ENCODE data around the gene PSD2. TPM values are rescaled to one million over a fixed set of nuclear protein-coding genes. Genes with fewer than 3 reads are reported as not detected.

The PSD2 gene
- total and polyA plus RNA-seq, 2 of the 13 experiments (the other 11 are each of a cell fraction or from before 2014, with no cell fraction given): 0.07 TPM; not detected in 1

GRCh38 chr5:139765409-139766217 lies 30.0 kb upstream of the PSD2 start (continued):
- TF ChIP-seq IKZF5 (CRISPR knock-in tag; IDR thresholded peaks at IDR 0.05) (peak; percentile 52; the same call in 1 of the 2 replicates), ZNF207 (IDR thresholded peaks at IDR 0.05; ENCODE audit: borderline replicate concordance) (no peak), KDM5B (CRISPR knock-in tag; IDR thresholded peaks at IDR 0.05; ENCODE audit: borderline replicate concordance) (peak; percentile 86), ETV6 (CRISPR knock-in tag; conservative IDR thresholded peaks at IDR 0.05) (no peak), PAWR (CRISPR knock-in tag; IDR thresholded peaks at IDR 0.05; ENCODE audit: borderline replicate concordance) (no peak), ZNF569 (CRISPR knock-in tag; IDR thresholded peaks at IDR 0.05; ENCODE audit: borderline replicate concordance) (no peak), ATF6 (CRISPR knock-in tag; conservative IDR thresholded peaks at IDR 0.05) (0 out of 2 replicates have a peak, but pooled peaks have one; percentile 70), PRPF4 (IDR thresholded peaks at IDR 0.05; ENCODE audit: low read depth, low read length, poor library complexity, severe bottlenecking) (no peak), ZFP41 (CRISPR knock-in tag; IDR thresholded peaks at IDR 0.05; ENCODE audit: borderline replicate concordance) (no peak), ZNF230 (CRISPR knock-in tag; IDR thresholded peaks at IDR 0.05) (peak; percentile 26; the same call in 1 of the 2 replicates), SRSF4 (IDR thresholded peaks at IDR 0.05; ENCODE audit: low read depth, low read length, poor library complexity, severe bottlenecking) (no peak), FOXK2 (IDR thresholded peaks at IDR 0.05) (no peak), ZNF501 (CRISPR knock-in tag; IDR thresholded peaks at IDR 0.05) (peak; percentile 93), FOXJ3 (CRISPR knock-in tag; IDR thresholded peaks at IDR 0.05; ENCODE audit: borderline replicate concordance) (no peak), JDP2 (CRISPR knock-in tag; IDR thresholded peaks at IDR 0.05; ENCODE audit: borderline replicate concordance) (no peak), NFIB (CRISPR knock-in tag; IDR thresholded peaks at IDR 0.05; ENCODE audit: borderline replicate concordance) (no peak), SP4 (CRISPR knock-in tag; IDR thresholded peaks at IDR 0.05) (no peak), MXD4 (CRISPR knock-in tag; IDR thresholded peaks at IDR 0.05) (0 out of 2 replicates have a peak, but pooled peaks have one; percentile 39), HNRNPL (IDR thresholded peaks at IDR 0.05; ENCODE audit: low read depth, low read length) (peak; percentile 66; the same call in 1 of the 2 replicates), KLF11 (CRISPR knock-in tag; IDR thresholded peaks at IDR 0.05) (peak; percentile 76; the same call in 1 of the 2 replicates), ZNF138 (CRISPR knock-in tag; IDR thresholded peaks at IDR 0.05; ENCODE audit: low read depth) (no peak), TIGD3 (CRISPR knock-in tag; IDR thresholded peaks at IDR 0.05; ENCODE audit: borderline replicate concordance) (no peak), SIX1 (CRISPR knock-in tag; IDR thresholded peaks at IDR 0.05; ENCODE audit: borderline replicate concordance) (no peak), EZH2 (conservative IDR thresholded peaks at IDR 0.05; ENCODE audit: low read depth, low read length) (no peak), ZBTB7B (CRISPR knock-in tag; IDR thresholded peaks at IDR 0.05) (peak; percentile 78; the same call in 1 of the 2 replicates), ARHGAP35 (CRISPR knock-in tag; IDR thresholded peaks at IDR 0.05; ENCODE audit: borderline replicate concordance) (peak; percentile 74; the same call in 1 of the 2 replicates)

Data from HepG2 (cell line).